ENCODE results near the gene PLEKHA5. TPM values are rescaled to one million over a fixed set of nuclear protein-coding genes. Genes with fewer than 3 reads are reported as not detected.

PLEKHA5 gene
- total RNA-seq, 4 donors from 2014 or later: 26.9 to 78.0 (median 39.6) TPM

- Histone ChIP-seq H3K27ac (no peak overlapping the region), H3K4me3 (no peak overlapping the region), H3K27me3 (no peaks in the 10 kb centered on the region), H3K9me3 (no peaks in the 10 kb centered on the region), H3K4me1 (no peaks in the 10 kb centered on the region), H3K36me3 (no peaks in the 10 kb centered on the region)
- TF ChIP-seq POLR2AphosphoS5 (IDR thresholded peaks at IDR 0.05) (no peak), POLR2A (IDR thresholded peaks at IDR 0.05) (no peak), EP300 (IDR thresholded peaks at IDR 0.05; ENCODE audit: low read depth) (no peak)
- intact Hi-C loops (cut with DNase I; ENCODE audit: low total_unique reads): no loop called here
- in situ Hi-C loops (cut with MboI; ENCODE audit: low pct_ligation_motif_present in 1 of 4, low pct_unique_long_range_greater_than_20kb in 1 of 4, low sequenced_read_pairs in 3 of 4): no loop called here
- DNase-seq: no peak
These were observed 286.0 kb downstream of the PLEKHA5 start for GRCh38 chr12:19415563-19415962.

GRCh38 chr12:19419086-19419485 is 289.6 kb downstream of the PLEKHA5 start:
- in situ Hi-C loops (cut with MboI; ENCODE audit: low pct_ligation_motif_present in 1 of 4, low pct_unique_long_range_greater_than_20kb in 1 of 4, low sequenced_read_pairs in 3 of 4) (no loop called here), intact Hi-C loops (cut with DNase I; ENCODE audit: low total_unique reads) (no loop called here)
- DNase-seq: no peak

GRCh38 chr12:19421503-19422282 is 292.2 kb downstream of the PLEKHA5 start:
- H3K9me3 ChIP-seq: no peaks in the 10 kb centered on the region
- no peak for DNase-seq
- no peak for TF ChIP-seq CTCF (IDR thresholded peaks at IDR 0.05)
- no peak for TF ChIP-seq EP300 (IDR thresholded peaks at IDR 0.05; ENCODE audit: low read depth)
- no peak for TF ChIP-seq POLR2AphosphoS5 (IDR thresholded peaks at IDR 0.05)
- TF ChIP-seq POLR2A (IDR thresholded peaks at IDR 0.05): no peak
- no peak overlapping the region for H3K4me3 ChIP-seq
- 74 to 76% methylated on average over 3 to 6 of the region's 6 CpGs for WGBS, 2 donors (ENCODE audit: low coverage in 1 of 2)
- H3K27ac ChIP-seq: no peak overlapping the region
- H3K27me3 ChIP-seq: no peaks in the 10 kb centered on the region
- no peaks in the 10 kb centered on the region for H3K4me1 ChIP-seq
- in situ Hi-C loops (cut with MboI; ENCODE audit: low pct_ligation_motif_present in 1 of 4, low pct_unique_long_range_greater_than_20kb in 1 of 4, low sequenced_read_pairs in 3 of 4) (no loop called here), intact Hi-C loops (cut with DNase I; ENCODE audit: low total_unique reads) (no loop called here)
- H3K36me3 ChIP-seq: no peaks in the 10 kb centered on the region

More at GRCh38 chr12:19419086-19419485, 289.6 kb downstream of the PLEKHA5 start:
- no peak overlapping the region for H3K27ac ChIP-seq
- H3K4me1 ChIP-seq: no peaks in the 10 kb centered on the region
- no peaks in the 10 kb centered on the region for H3K9me3 ChIP-seq
- TF ChIP-seq CTCF (IDR thresholded peaks at IDR 0.05) (no peak), POLR2A (IDR thresholded peaks at IDR 0.05) (no peak), EP300 (IDR thresholded peaks at IDR 0.05; ENCODE audit: low read depth) (no peak), POLR2AphosphoS5 (IDR thresholded peaks at IDR 0.05) (no peak)
- WGBS, 2 donors (ENCODE audit: low coverage in 1 of 2): 90 to 100% methylated on average over 3 to 14 of the region's 14 CpGs
- H3K4me3 ChIP-seq: no peak overlapping the region
- H3K27me3 ChIP-seq: no peaks in the 10 kb centered on the region
- no peaks in the 10 kb centered on the region for H3K36me3 ChIP-seq

GRCh38 chr12:19423166-19423930 is 293.8 kb downstream of the PLEKHA5 start:
- Histone ChIP-seq H3K27me3 (no peaks in the 10 kb centered on the region), H3K27ac (no peak overlapping the region), H3K4me1 (no peaks in the 10 kb centered on the region), H3K36me3 (no peaks in the 10 kb centered on the region), H3K9me3 (no peaks in the 10 kb centered on the region), H3K4me3 (no peak overlapping the region)
- TF ChIP-seq POLR2AphosphoS5 (IDR thresholded peaks at IDR 0.05): no peak
- TF ChIP-seq POLR2A (IDR thresholded peaks at IDR 0.05): no peak
- no peak for TF ChIP-seq CTCF (IDR thresholded peaks at IDR 0.05)
- no peak for TF ChIP-seq EP300 (IDR thresholded peaks at IDR 0.05; ENCODE audit: low read depth)
- no peak for DNase-seq
- intact Hi-C loops (cut with DNase I; ENCODE audit: low total_unique reads): no loop called here
- 86 to 95% methylated on average over 1 to 12 of the region's 12 CpGs for WGBS, 2 donors (ENCODE audit: low coverage in 1 of 2)
- in situ Hi-C loops (cut with MboI; ENCODE audit: low pct_ligation_motif_present in 1 of 4, low pct_unique_long_range_greater_than_20kb in 1 of 4, low sequenced_read_pairs in 3 of 4): no loop called here

Small RNAs within 50 kb of the gene (small RNA-seq; reads per million reads assigned to genes)
- gene AC091805.2: 0 reads per million in 4 donors
- gene RN7SL67P: 0 reads per million in 4 donors
